Occipital lobe (tissue), 2 donors: ENCODE data around the gene ACADM. TPM values are rescaled to one million over a fixed set of nuclear protein-coding genes. Genes with fewer than 3 reads are reported as not detected.
A peak's percentile ranks its signal among the peaks of the same experiment; 100 is the strongest.
"Not testable (repeated sequence)": the region's sequence is repeated elsewhere in the genome, so short reads cannot be mapped to it uniquely, and the experiment has no call there.

Experiments used
- DNase-seq: peaks from one replicate; lab custom pipeline; 2025; lab: John Stamatoyannopoulos, UW
- total RNA-seq: library from RNA; depleted of rRNA; stranded (reverse); fragments of >200 nt; gene quantifications from one replicate; pipeline ENCODE4 v1.2.3, GENCODE V29; 2014

The ACADM gene
- total RNA-seq: 69.1 TPM

DNA sequence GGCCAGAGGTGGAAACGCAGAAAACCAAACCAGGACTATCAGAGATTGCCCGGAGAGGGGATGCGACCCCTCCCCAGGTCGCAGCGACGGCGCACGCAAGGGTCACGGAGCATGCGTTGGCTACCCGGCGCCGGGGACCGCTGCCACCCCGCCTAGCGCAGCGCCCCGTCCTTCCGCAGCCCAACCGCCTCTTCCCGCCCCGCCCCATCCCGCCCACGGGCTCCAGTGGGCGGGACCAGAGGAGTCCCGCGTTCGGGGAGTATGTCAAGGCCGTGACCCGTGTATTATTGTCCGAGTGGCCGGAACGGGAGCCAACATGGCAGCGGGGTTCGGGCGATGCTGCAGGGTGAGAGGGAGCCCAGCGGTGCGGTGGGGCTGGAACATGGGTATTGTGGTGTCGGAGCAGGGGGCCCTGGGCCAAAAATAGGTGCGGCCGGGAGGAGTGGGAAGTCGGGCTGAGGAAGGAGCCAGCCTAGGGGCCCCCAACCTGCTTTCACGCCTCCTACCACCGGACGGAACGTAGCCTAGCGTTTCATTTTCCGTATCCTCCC is at the start of gene ACADM:
Gene ACADM (plus strand): TSS at position 238 of the 551 bp plus-strand sequence. CDS start 79 bp downstream, at position 317.
- DNase-seq: peak; percentile 88

DNA sequence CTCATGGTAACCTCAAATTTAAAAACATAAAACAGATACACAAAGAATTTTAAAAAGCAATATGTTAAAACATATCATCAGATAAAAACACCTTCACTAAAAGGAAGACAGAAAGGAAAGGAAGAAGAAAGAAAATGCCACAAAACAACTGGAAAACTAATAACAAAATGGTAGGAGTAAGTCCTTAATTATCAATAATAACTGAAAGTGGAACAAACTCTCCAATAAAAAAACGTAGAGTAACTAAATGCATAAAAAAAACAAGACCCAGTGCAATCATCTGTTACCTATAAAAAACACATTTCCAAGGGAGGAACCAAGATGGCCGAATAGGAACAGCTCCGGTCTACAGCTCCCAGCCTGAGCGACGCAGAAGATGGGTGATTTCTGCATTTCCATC is 47.1 kb upstream of the ACADM start:
- no peak for DNase-seq

DNA sequence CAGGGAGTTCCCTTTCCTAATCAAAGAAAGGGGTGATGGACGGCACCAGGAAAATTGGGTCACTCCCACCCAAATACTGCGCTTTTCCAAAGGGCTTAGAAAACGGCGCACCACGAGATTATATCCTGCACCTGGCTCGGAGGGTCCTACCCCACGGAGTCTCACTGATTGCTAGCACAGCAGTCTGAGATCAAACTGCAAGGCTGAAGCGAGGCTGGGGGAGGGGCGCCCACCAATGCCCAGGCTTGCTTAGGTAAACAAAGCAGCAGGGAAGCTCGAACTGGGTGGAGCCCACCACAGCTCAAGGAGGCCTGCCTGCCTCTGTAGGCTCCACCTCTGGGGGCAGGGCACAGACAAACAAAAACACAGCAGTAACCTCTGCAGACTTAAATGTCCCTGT is 46.5 kb upstream of the ACADM start:
- DNase-seq: not testable (repeated sequence)

DNA sequence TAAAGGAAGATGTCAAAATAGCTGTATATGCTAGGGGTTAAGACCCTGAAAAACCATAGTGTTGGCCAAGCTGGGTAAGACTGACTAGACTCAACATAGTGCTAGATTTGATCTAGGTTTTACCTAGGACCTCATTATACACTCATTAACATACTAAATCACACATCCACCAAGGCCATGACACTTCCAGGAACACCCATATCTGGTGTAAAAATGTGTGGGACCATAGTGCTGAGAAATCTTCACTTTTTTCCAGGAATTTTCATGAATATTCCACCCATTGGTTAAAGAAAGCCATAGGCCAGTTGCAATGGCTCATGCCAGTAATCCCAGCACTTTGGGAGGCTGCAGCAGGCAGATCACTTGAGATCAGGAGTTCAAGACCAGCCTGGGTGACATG is 34.0 kb upstream of the ACADM start:
- DNase-seq: no peak

DNA sequence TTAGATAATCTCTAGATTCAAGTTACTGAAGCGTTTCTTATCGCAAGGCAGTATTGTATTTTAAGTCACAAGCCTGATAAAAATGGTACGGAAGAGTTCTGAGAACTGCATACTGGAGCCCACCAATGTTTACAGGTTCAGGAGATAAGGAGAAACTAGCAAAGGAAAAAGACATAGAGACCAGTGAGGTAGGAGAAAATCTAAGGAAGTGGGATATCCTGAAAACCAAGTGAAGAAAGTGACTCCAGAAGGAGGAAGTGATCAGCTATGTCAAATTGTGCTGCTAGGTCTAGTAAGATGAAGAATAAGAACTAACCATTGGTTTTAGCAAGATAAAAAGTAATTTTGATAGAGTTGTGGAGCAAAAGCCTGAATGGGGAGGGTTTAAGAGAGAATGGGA is 31.0 kb upstream of the ACADM start:
- DNase-seq: no peak

DNA sequence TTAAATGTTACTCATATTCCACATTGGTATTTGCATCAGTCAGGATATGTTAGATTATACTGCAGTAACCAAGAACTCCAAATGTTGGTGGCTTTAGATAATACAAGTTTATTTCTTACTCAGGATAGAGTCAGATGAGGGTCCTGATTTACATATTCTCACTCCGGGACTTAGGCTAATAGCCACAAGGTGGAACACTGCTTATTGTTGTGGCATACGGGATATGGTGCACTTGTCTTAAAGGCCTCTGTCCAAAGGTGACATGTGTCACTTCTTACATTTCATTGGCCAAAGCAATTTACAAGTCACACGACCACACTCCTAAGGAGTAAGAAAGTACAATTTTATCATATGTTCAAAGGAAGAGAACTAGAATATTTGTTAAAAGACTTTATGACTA is 28.5 kb upstream of the ACADM start:
- no peak for DNase-seq

DNA sequence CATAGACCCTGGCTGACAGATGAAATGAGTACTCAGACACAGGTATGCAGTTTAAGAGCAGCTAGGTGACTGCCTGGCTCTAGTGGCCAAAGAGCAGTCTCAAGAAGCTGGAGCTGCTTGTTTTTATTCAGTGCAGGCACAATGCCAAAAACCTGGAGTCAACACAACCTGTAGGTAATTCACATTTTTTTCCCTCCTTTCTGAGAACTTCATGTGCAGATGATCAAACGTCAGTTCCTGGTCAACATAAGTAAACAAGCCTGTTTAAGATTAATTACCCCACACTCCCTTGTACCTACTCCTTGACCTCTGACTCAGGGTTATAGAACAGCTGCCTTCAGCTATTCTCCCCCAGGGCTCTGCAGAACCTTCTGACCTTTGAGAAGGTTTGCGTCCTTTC is 17.3 kb upstream of the ACADM start:
- no peak for DNase-seq

DNA sequence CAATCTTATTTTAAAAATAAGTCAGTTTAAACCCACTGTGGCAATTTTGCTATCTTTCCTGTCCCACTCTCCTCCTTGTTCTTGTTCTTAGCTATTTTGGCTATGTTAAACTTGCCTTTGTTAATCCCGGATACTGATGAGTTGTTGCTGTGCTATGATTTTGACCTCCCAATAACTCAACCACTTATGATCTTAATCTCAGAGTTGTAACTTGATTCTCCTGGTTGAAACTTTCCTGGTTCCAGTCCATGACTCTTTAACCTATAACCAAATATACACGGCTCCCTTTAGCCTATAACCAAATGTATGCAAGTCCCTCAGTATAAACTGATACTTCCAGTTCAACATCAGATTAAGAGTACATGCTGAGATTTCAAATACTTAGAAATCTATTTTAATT is 15.6 kb upstream of the ACADM start:
- DNase-seq: no peak

DNA sequence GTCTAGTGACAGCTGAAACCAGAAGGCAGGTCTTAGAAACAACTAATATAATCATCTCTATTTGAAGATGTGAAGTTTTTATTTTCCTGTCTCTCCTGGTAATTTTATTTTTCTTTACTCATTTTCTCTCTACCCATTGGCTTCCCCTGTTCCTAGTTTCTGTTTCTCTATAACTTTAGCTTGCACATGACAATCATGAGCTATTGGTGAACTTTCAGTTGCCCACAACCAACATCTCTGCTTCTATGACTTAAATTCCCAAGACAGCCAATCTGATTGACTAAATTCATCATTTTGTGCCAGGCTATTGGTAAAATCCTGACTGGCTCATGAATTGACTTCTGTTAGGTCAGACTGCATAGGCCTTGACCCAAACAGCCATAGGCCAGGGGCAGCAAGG is 13.7 kb upstream of the ACADM start:
- no peak for DNase-seq

DNA sequence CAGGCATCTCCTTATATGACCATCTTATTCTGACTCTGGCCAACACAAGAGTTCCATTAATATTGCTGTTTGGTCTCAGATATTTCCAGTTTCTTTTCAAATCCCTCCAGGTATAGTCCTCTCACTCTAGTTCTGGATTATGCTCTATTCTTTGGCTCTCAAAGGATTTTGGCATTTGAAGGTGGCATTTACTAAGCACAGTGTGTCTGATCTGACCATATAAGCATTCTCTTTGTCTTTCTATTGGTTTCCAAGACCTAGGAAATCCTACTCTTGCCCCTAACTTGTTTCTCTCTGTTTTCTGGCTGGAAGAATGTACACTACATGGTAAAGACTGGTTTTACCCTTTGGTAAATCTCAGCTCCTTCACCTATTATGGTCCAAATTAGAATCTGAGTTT is 12.7 kb upstream of the ACADM start:
- no peak for DNase-seq

DNA sequence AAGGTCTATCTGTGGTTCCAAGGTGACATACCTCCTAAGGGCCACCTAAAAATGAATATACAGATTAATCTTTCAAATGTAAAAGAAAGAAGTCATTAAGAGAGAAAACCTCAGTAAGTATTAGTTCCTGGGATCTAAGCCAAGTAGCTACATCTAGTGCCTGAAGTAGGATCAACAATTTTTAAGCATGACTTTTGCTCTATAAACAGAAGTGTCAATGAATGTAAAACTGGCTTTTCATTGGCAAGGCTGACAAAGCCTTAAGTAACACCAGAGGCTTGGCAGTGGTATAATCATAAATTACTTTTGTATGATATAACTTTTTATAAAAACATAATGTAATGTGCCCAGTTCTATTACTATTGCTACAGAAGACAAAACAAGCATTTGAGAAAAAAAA is 12.2 kb upstream of the ACADM start:
- DNase-seq: no peak

DNA sequence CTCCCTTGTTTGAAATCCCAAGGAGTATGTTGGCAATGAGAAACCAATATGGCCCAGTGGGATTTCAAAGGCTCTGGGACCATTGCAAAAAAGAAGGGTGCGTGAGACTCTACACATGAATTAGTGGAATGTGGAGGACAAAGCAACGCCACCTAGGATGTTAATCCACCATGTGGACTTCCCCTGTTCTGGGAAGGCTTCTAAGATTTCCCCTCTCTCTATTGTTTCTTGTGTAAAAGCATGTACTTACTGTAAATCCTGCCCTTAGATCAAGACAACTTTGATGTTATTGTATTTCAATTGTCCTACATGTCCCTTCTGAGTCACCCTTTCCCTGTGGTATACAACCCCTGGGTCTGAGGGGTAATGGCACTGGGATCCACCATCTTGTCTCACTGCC is 4.7 kb upstream of the ACADM start:
- DNase-seq: no peak

DNA sequence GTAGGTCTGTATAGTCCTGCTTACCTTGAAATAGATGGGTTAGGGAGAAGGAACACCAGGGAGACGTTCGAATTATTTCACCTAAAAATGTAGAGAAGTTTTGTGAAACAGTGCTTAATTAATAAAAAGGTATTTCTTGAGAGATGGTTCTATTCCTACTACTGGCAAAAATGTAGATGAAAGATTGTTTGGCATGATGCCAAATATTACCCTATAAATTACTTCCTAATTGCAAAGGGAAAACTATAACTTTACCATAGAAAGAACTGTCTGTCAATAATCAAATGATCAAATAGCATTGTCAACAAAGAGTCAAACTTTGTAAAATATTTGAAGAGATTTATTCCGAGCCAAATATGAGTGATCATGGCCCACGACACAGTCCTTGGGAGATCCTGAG is 4.2 kb upstream of the ACADM start:
- DNase-seq: no peak

DNA sequence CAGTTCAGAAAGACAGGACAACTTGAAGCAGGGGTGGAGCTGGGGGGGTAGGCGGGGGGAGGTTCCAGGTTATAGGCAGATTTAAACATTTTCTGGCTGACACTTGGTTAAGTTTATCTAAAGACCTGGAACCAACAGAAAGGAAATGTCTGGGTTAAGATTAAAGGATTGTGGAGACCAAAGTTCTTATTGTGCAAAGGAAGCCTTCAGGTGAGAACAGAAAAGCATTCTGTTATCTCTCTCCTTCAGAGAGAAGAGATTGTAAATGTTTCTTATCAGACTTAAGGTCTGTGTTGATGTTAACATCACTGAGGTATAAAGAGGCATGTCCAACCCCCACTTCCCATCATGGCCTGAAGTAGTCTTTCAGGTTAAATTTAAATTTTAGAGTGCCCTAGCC is 3.7 kb upstream of the ACADM start:
- DNase-seq: no peak

DNA sequence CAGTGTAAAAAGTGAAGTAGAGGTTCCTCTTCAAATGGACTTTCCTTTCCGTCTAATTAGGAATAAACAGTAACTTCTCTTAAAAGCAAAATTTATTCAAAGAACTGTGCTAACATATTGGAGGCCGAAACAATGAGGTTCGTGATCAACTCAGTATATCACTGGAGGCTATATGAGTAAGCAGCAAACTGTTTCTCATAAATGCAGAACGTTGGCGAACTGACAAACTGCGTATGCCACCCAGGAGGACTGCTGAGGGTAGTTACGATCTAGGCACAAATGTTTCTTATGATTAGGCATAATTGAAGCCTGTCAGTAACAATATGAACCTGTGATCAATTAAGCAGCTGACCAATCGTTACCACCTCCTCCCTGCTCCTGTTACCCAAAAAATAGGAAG is 2.3 kb upstream of the ACADM start:
- DNase-seq: not testable (repeated sequence)

DNA sequence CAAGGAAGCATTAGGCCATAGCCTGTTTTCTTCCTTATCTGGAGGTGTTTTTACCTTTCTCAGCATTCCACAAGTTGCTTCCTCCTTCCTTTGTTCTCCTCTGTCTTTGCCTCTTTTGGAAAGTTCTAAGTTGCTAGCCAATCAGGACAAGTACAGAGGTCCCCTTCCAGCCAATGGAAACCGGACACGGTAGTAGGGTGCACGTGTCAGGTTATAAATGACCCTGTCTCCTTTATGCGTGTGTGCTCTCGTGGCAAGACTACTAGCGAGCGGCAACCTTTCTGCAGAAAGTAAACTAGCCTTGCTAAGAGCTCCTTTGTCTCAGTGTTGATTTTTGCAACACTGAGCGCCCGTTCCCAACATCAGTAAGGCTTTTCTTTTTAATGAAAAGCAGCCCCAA is 1.5 kb upstream of the ACADM start:
- no peak for DNase-seq

DNA sequence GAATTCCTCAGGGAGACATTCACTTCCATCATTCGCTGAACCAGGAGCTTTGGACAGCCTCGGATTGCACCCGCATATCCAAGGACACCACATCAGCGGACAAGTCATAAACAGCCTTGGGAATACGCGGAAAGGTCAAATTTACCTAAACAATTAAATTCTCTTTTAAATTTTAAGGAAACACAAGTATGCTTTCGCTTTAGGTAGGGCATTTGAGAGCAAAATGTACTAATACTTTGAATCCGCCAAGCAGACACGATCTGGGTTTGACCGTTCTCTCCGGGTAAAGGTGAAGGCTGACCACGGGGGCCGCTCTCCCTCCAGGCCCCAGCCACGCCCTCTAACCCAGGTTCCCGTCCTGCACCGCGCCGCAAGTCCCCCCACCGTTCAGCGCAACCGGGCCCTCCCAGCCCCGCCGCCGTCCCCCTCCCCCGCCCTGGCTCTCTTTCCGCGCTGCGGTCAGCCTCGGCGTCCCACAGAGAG is 479 bp upstream of the ACADM start:
- DNase-seq: peak; percentile 88

DNA sequence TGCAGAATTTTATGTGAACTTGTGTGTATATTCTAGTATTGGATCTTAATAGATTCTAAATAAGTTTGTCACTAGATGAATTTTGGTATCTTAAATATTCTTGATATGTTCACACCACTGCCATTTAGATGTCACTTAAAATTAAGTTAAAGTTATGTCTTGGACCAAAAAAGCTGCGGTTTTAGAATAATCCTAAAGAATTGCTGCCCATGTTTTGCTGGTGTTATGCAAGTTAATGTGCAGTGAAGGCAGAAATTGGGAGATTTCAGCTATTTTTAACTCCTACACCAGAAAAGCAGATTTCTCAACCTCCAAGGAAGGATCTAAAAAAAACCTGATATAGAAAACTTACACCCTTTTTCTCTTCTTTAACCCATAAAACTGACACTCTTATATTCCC is 757 bp downstream of the ACADM start:
- no peak for DNase-seq

DNA sequence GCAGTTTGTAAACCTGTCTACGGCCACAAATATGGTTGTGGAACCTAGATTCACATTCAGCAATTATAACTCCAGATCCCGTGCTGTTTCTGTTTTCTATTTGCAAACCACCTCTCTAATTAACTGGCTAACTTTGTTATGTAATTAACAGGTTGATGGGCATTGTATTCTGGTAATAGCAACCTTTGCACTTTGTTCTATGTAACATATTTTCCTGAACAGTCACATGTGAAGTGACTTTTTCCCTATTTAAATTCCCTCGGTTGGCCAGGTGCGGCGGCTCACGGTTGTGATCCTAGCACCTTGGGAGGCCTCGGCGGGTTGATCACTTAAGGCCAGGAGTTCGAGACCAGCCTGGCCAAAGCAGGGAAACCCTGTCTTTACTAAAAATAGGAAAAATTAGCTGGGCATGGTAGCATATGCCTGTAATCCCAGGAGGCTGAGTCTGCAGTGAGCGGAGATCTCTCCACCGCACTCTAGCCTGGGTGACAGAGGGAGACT is 1.4 kb downstream of the ACADM start:
- no peak for DNase-seq

DNA sequence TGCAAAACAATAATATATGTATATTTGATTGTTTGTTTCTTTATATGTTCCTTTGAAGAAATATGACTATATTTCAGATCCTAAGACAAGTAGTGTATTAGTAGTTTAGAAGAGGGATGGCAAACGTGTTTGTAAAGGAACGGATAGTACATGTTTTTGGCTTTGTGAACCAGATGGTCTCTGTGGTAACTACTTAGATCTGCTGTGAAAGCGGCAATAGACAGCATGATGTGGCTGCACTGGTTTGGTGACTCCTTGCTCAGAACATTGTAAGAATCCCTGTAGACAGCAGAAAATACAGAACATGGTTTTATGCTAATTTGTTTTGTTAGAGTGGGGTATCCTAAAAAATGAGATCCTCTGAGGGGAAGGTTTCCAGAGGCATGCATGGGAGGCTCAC is 3.1 kb downstream of the ACADM start:
- DNase-seq: no peak

DNA sequence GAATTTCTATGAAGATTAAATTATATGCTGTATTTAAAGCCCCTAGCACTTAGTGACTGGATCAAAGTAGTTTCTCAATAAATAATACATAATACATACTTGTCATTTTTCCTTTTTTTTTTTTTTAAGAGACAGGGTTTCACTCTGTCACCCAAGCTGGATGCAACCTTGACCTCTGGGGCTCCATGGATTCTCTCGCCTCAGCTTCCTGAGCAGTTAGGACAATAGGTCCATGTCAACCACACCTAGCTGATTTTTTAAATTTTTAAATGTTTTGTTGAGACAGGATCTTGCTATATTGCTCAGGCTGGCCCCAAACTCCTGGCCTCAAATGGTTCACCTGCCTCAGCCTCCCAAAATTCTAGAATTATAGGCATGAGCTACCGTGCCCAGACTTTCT is 5.9 kb downstream of the ACADM start:
- no peak for DNase-seq

DNA sequence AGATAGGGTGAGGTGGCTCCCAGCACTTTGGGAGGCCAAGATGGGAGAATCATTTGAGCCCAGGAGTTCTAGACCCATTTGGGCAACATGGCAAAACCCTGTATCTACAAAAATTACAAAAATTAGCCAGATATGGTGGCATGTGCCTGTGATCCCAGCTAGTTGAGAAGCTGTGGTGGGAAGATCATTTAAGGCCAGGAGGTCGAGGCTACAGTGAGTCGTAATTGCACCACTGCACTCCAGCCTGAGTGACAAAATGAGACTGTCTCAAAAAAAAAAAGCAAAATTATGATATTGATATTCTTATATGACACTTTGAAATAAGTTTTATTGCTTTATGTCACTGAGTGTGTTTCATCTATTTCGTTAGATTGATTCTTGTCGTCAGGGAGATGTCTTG is 7.4 kb downstream of the ACADM start:
- no peak for DNase-seq

DNA sequence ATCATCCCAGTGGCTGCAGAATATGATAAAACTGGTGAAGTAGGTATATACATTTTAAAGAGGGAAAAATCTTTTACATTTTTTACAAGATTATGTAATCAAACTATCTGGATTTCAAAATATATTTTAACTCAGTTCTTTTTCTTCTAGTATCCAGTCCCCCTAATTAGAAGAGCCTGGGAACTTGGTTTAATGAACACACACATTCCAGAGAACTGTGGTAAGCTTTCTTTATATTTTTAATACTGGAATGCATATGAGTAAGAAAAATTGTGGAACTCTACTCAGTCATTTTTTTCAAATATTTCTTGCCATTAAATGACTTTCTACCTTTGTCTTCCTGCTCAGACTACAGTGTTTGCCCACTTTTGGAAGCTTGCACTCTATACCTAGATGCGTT is 8.2 kb downstream of the ACADM start:
- no peak for DNase-seq

DNA sequence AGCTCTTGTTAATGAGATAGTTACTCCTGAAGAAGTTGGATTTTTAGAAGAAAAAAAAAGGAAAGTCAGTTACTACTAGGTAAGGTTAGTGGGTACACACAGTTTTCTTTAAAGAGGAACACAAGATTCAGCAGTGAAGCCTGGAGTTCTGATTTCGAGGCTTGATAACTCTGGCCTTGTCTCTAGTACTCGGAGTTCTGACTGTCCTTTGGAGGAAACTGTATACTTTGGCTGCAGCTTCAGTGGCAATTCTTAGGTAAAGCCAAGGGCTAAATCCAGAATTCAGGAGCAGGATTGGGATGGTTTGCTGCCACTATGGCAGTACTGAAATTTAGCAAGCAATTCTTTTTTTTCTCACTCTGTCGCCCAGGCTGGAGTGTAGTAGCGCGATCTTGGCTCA is 9.2 kb downstream of the ACADM start:
- DNase-seq: no peak
